Measurements from ENCODE around the gene ETV6.

ETV6 gene

DNA sequence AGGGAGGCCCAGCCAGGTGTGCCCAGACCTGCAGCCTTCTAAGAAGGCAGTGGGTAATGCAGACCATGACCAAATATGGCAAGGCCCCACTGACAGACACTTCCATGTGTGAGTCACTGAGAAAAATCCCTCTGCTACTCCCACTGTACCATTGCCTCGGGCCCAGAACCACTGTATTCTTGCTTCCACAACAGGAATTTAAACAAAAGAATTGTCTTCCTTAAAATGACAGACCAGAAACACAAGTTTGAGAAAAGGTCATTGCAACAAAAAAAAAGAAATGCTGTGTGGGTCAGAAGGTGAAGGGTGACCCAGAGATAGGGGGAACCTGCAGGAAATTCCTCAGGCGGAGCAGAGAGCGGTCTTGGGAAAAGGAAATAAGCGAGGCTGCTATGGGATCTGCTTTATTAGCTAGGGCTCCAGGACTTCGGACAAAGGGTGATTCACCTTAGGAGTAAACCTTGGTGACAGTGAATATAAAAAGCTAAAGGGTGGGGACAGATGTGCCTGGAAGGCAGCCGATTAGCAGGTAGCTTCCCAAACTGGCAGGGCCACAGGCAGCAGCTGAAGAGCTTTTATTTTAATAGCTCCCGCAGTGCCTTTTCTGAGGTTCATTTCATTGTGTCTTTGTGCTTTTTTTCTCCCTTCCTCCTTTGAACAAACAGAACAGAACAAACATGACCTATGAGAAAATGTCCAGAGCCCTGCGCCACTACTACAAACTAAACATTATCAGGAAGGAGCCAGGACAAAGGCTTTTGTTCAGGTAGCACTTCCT, 236.0 kb downstream of the ETV6 start:
- TF ChIP-seq, protein P1, sequence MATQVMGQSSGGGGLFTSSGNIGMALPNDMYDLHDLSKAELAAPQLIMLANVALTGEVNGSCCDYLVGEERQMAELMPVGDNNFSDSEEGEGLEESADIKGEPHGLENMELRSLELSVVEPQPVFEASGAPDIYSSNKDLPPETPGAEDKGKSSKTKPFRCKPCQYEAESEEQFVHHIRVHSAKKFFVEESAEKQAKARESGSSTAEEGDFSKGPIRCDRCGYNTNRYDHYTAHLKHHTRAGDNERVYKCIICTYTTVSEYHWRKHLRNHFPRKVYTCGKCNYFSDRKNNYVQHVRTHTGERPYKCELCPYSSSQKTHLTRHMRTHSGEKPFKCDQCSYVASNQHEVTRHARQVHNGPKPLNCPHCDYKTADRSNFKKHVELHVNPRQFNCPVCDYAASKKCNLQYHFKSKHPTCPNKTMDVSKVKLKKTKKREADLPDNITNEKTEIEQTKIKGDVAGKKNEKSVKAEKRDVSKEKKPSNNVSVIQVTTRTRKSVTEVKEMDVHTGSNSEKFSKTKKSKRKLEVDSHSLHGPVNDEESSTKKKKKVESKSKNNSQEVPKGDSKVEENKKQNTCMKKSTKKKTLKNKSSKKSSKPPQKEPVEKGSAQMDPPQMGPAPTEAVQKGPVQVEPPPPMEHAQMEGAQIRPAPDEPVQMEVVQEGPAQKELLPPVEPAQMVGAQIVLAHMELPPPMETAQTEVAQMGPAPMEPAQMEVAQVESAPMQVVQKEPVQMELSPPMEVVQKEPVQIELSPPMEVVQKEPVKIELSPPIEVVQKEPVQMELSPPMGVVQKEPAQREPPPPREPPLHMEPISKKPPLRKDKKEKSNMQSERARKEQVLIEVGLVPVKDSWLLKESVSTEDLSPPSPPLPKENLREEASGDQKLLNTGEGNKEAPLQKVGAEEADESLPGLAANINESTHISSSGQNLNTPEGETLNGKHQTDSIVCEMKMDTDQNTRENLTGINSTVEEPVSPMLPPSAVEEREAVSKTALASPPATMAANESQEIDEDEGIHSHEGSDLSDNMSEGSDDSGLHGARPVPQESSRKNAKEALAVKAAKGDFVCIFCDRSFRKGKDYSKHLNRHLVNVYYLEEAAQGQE (IDR thresholded peaks at IDR 0.05; ENCODE audit: insufficient read depth in 1 of 2, low read depth in 2 of 2, low read length in 2 of 2): no peak
- no peak for TF ChIP-seq TAF1 (IDR thresholded peaks at IDR 0.05; ENCODE audit: borderline replicate concordance, insufficient read depth, low read length)
- TF ChIP-seq FOXP2 (optimal IDR thresholded peaks at IDR 0.05; ENCODE audit: borderline replicate concordance, extremely low read depth, extremely low read length, insufficient read depth): no peak
- TF ChIP-seq POLR2AphosphoS5 (IDR thresholded peaks at IDR 0.05; ENCODE audit: low read depth, low read length): no peak
- no peak for TF ChIP-seq SIN3A (IDR thresholded peaks at IDR 0.05; ENCODE audit: borderline replicate concordance, insufficient read depth, low read length)

DNA sequence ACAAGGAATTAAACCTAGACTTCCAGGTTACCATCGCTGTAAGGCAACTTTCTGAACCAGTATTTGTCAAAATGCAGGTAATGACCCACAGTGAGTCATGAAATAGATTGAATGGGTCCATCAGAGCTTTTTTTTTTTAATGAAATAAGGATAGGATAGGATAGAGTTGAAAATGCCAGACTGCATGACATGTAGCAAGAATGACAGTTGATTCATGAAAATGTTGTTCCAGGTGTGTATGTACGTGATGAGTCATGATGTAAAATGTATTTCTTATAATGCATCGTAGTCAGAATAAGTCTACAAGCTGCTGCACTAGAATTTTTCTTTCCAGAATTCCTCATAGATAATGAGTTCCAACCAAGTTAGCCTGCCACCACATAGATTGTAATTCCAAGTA, 236.9 kb downstream of the ETV6 start:
- TF ChIP-seq SIN3A (IDR thresholded peaks at IDR 0.05; ENCODE audit: borderline replicate concordance, insufficient read depth, low read length) (no peak), FOXP2 (optimal IDR thresholded peaks at IDR 0.05; ENCODE audit: borderline replicate concordance, extremely low read depth, extremely low read length, insufficient read depth) (no peak), TAF1 (IDR thresholded peaks at IDR 0.05; ENCODE audit: borderline replicate concordance, insufficient read depth, low read length) (no peak), POLR2AphosphoS5 (IDR thresholded peaks at IDR 0.05; ENCODE audit: low read depth, low read length) (no peak)
- TF ChIP-seq, protein P1 (IDR thresholded peaks at IDR 0.05; ENCODE audit: insufficient read depth in 1 of 2, low read depth in 2 of 2, low read length in 2 of 2): no peak

DNA sequence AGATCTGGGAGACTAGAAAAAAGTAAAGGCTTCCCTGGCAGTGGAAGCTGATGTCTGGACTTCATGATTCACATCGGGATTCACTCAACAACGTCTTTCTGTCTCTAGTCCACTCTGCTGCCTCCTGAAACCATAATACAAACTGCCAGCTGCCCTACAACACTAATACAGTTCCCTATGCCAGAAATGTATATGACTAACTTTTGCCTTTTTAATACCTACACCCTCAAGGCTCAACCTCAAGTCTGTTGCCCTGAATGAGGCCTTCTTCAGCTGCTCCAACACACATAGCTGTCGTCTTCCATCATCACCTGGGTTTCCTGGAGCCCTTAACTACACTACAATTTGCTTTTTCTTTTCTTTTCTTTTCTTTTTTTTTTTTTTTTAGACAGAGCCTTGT, 238.6 kb downstream of the ETV6 start:
- TF ChIP-seq FOXP2 (optimal IDR thresholded peaks at IDR 0.05; ENCODE audit: borderline replicate concordance, extremely low read depth, extremely low read length, insufficient read depth): no peak
- no peak for TF ChIP-seq POLR2AphosphoS5 (IDR thresholded peaks at IDR 0.05; ENCODE audit: low read depth, low read length)
- TF ChIP-seq, protein P1 (IDR thresholded peaks at IDR 0.05; ENCODE audit: insufficient read depth in 1 of 2, low read depth in 2 of 2, low read length in 2 of 2): no peak
- no peak for TF ChIP-seq SIN3A (IDR thresholded peaks at IDR 0.05; ENCODE audit: borderline replicate concordance, insufficient read depth, low read length)
- no peak for TF ChIP-seq TAF1 (IDR thresholded peaks at IDR 0.05; ENCODE audit: borderline replicate concordance, insufficient read depth, low read length)

DNA sequence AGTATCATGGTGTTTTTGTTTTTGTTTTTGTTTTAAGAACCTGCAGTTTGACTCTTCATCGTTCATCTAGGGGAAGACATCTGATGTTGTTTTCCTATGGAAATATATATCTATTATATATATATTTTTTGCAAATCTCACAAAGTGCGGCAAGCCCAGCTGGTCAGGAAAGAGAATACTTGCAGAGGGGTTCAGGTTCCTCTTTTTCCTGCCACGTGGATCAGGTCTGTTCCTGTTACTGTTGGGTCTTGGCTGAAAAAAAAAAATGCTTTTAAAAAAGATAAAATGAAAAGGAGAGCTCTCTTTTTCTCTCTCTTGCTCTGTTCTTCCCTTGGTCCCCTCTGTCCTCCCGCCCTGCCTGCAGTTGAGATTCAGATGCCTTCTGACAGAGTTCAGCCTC, 241.9 kb downstream of the ETV6 start:
- TF ChIP-seq SIN3A (IDR thresholded peaks at IDR 0.05; ENCODE audit: borderline replicate concordance, insufficient read depth, low read length): no peak

DNA sequence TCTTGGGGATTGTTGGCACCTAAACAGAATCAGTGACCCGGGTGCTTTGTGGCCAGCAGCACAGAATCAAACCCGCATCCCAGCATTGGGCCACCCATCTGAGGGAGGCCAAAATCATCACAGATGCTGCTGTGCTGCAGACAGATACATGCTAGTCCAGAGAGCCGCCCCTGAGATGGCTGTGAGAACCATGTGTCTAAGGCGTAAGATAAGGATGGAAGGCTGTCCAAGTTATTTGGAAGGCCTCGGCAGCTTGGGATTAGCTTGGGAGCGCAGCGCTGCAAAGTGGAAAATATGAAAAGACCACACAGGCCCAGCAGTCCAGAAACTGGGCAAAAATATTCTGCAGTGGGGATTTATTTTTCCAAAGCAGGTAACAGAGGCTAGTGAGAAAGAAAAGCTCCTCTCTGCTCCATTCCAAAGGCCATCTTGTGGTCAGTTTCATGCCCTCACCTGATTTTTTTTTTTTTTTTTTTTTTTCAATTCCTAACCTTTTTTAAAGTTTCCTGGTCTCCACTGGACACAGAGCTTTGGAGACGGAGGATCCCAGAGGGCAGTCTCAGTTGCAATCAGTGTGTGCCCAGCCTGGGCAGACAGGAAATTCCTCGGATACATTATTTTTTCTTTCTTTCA, 242.4 kb downstream of the ETV6 start:
- no peak for TF ChIP-seq POLR2AphosphoS5 (IDR thresholded peaks at IDR 0.05; ENCODE audit: low read depth, low read length)
- no peak for TF ChIP-seq TAF1 (IDR thresholded peaks at IDR 0.05; ENCODE audit: borderline replicate concordance, insufficient read depth, low read length)
- TF ChIP-seq, protein P1 (IDR thresholded peaks at IDR 0.05; ENCODE audit: insufficient read depth in 1 of 2, low read depth in 2 of 2, low read length in 2 of 2): no peak
- no peak for TF ChIP-seq FOXP2 (optimal IDR thresholded peaks at IDR 0.05; ENCODE audit: borderline replicate concordance, extremely low read depth, extremely low read length, insufficient read depth)
- no peak for TF ChIP-seq SIN3A (IDR thresholded peaks at IDR 0.05; ENCODE audit: borderline replicate concordance, insufficient read depth, low read length)
